Neuronal stem cell (in vitro differentiated cells): ENCODE results near the gene SFXN5.

Source experiments
- DNase-seq: peaks from one replicate; pipeline ENCODE4 v3.0.0-alpha.2; 2013; ENCODE audit warnings: low spot score
- H2AFZ ChIP-seq: one replicate; pipeline ENCODE4 v1.6.1; 2013; ENCODE audit warnings: mild to moderate bottlenecking, low read length, inconsistent platforms
- H2AK5ac ChIP-seq: 2 replicates; pipeline ENCODE4 v1.6.1; 2013; ENCODE audit warnings: low read depth, mild to moderate bottlenecking, inconsistent platforms, low read length, moderate library complexity, mixed read lengths
- H2BK120ac ChIP-seq: 2 replicates; pipeline ENCODE4 v1.6.1; 2013; ENCODE audit warnings: low read depth, mild to moderate bottlenecking, inconsistent platforms, low read length, moderate library complexity, mixed read lengths
- H2BK12ac ChIP-seq: one replicate; pipeline ENCODE4 v1.6.1; 2013; ENCODE audit warnings: low read length, inconsistent platforms
- H2BK15ac ChIP-seq: 2 replicates; pipeline ENCODE4 v1.6.1; 2013; ENCODE audit warnings: mild to moderate bottlenecking, low read length, inconsistent platforms, mixed read lengths
- H2BK5ac ChIP-seq: one replicate; pipeline ENCODE4 v1.6.1; 2013; ENCODE audit warnings: inconsistent platforms, mild to moderate bottlenecking, low read length, moderate library complexity
- H3K14ac ChIP-seq: one replicate; pipeline ENCODE4 v1.6.1; 2013; ENCODE audit warnings: low read length, inconsistent platforms
- H3K18ac ChIP-seq: 2 replicates; pipeline ENCODE4 v1.6.1; 2013; ENCODE audit warnings: low read length, inconsistent platforms
- H3K23ac ChIP-seq: 2 replicates; pipeline ENCODE4 v1.6.1; 2013; ENCODE audit warnings: low read depth, mild to moderate bottlenecking, mixed read lengths, low read length, inconsistent platforms; ENCODE audit not compliant: poor library complexity
- H3K27ac ChIP-seq: replicated peaks from 3 replicates; pipeline ENCODE4 v1.5.1; 2013; ENCODE audit warnings: low read length, inconsistent platforms
- H3K27me3 ChIP-seq, 3 experiments: 2 replicates each; pipeline ENCODE4 v1.6.1; 2013; ENCODE audit warnings: low read length in 3 of 3, mild to moderate bottlenecking in 2 of 3, inconsistent platforms in 1 of 3, low read depth in 1 of 3, mixed read lengths in 1 of 3, moderate library complexity in 1 of 3; ENCODE audit not compliant: control insufficient read depth in 3 of 3, insufficient read depth in 3 of 3
- H3K36me3 ChIP-seq, 2 donors: replicated peaks in 1 of 2; 2 replicates each; pipeline ENCODE4 v1.6.1; 2013; ENCODE audit warnings: low read length in 2 of 2; ENCODE audit not compliant: control insufficient read depth in 2 of 2, insufficient read depth in 2 of 2
- H3K4ac ChIP-seq: 2 replicates; pipeline ENCODE4 v1.6.1; 2013; ENCODE audit warnings: inconsistent platforms, mild to moderate bottlenecking, low read length, moderate library complexity
- H3K4me1 ChIP-seq, 2 donors: 1 replicate in 1 of 2; 2 replicates in 1 of 2; pipeline ENCODE4 v1.6.1; 2013; ENCODE audit warnings: low read length in 2 of 2, low read depth in 1 of 2; ENCODE audit not compliant: control insufficient read depth in 2 of 2, insufficient read depth in 1 of 2
- H3K4me2 ChIP-seq: one replicate; pipeline ENCODE4 v1.6.1; 2013; ENCODE audit warnings: mild to moderate bottlenecking, low read length, inconsistent platforms; ENCODE audit not compliant: insufficient read depth, poor library complexity, severe bottlenecking
- H3K4me3 ChIP-seq, 2 donors: 2 replicates each; pipeline ENCODE4 v1.5.1; 2013; ENCODE audit warnings: low read length in 2 of 2, mild to moderate bottlenecking in 2 of 2, inconsistent platforms in 1 of 2, moderate library complexity in 1 of 2
- H3K79me1 ChIP-seq: one replicate; pipeline ENCODE4 v1.6.1; 2013; ENCODE audit warnings: low read depth, mild to moderate bottlenecking, inconsistent platforms, low read length, moderate library complexity
- H3K9ac ChIP-seq: one replicate; pipeline ENCODE4 v1.6.1; 2013; ENCODE audit warnings: mild to moderate bottlenecking, low read depth, low read length, inconsistent platforms; ENCODE audit not compliant: poor library complexity
- H3K9me3 ChIP-seq, 2 donors: replicated peaks in 1 of 2; 2 replicates each; pipeline versions ENCODE3 to v1.6.1; 2013; ENCODE audit warnings: low read length in 2 of 2, mild to moderate bottlenecking in 2 of 2, inconsistent platforms in 1 of 2, low read depth in 1 of 2, mixed read lengths in 1 of 2, moderate library complexity in 1 of 2; ENCODE audit not compliant: control insufficient read depth in 2 of 2, insufficient read depth in 1 of 2
- H4K8ac ChIP-seq: one replicate; pipeline ENCODE4 v1.6.1; 2013; ENCODE audit warnings: low read depth, mild to moderate bottlenecking, inconsistent platforms, low read length, moderate library complexity
- H4K91ac ChIP-seq: one replicate; pipeline ENCODE4 v1.6.1; 2013; ENCODE audit warnings: low read length, low read depth, mild to moderate bottlenecking, inconsistent platforms; ENCODE audit not compliant: poor library complexity
- WGBS, 2 donors: extraction: QIAGEN DNeasy Blood & Tissue Kit; methylation state at CpG; one replicate each; pipeline ENCODE4 v1.1.7; 2013; ENCODE audit warnings: missing lambda C conversion rate in 2 of 2, mixed read lengths in 1 of 2; ENCODE audit not compliant: insufficient read length in 2 of 2, insufficient replicate concordance in 1 of 2; ENCODE audit errors: extremely low coverage in 2 of 2; 5-methylcytosine and 5-hydroxymethylcytosine counted together

SFXN5 gene

DNA sequence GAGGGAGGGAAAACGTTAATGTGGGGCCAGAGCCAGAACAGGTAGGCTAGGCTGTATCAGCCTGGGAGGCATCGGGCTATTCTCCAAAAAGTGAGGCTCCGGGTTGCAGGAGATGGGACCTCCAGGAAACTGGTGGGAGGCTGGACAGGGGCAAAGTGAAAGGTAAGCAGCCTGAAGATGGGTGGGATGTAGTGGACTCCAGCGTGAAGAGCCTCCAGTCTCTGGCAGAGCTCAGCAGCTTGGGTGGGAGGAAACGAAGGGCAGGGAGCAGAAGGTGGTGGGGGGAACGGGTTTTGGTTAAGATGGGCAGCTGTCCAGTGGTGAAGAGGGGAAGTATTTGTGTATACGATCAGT lies 157.3 kb downstream of the SFXN5 start:
- no CpG with 5 or more reads among the region's 7 CpGs for WGBS, 2 donors
- no peaks in the 10 kb centered on the region for H3K36me3 ChIP-seq
- no peak overlapping the region for H2BK120ac ChIP-seq
- H3K79me1 ChIP-seq, result peaks cover 3% of the 10 kb centered on the region
- H2AFZ ChIP-seq, result no peak overlapping the region
- no peak overlapping the region for H2BK12ac ChIP-seq
- H3K4me2 ChIP-seq, result no peak overlapping the region
- H3K4ac ChIP-seq, result no peak overlapping the region
- H3K9ac ChIP-seq, result no peak overlapping the region
- no peak overlapping the region for H4K8ac ChIP-seq
- peak overlapping the region; percentile 77 for H2AK5ac ChIP-seq
- H3K4me1 ChIP-seq, result peaks cover 8 to 23% of the 10 kb centered on the region in 2 donors
- H3K23ac ChIP-seq, result no peak overlapping the region
- H3K4me3 ChIP-seq, result no peak overlapping the region
- H4K91ac ChIP-seq, result no peak overlapping the region
- DNase-seq, result no peak
- no peak overlapping the region for H3K27ac ChIP-seq
- H3K9me3 ChIP-seq, result no peaks in the 10 kb centered on the region
- H3K18ac ChIP-seq, result peak overlapping the region; percentile 78
- H2BK15ac ChIP-seq, result no peak overlapping the region
- no peak overlapping the region for H2BK5ac ChIP-seq
- peak overlapping the region; percentile 82 for H3K14ac ChIP-seq
- peaks cover 7 to 98% (median 64%) of the 10 kb centered on the region in 3 experiments for H3K27me3 ChIP-seq

DNA sequence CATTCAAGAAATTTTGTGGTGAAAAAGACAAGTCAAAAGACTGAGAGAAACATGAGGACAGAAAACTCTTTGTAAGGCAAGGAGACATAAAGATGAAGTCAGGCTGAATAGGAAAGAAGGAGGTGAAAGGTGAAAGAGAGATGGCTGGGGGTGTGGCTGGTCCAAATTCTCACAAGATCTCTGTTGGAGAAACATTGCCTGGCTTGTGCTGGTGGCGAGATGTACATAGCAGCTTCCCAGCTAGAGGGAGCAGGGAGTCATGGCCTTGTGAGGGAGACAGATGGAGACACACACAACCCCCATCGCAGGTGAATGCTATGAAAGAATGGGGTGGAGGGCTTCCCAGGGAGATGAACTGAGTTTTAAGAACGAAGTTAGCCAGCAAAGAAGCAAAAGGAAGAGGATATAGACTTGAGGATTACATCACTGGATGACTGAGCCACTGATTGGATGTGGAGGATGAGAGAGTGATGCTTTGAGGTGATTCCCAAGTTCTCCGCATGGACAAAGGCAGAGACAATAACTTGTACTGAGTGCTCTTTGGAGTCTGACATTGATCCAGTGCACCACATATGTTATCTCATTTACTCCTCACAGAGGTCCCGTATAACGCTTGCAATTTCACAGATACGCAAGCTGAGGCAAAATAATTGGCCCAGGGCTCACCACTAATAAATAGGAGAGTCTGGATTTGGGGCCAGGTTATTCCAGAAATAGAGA lies 157.9 kb downstream of the SFXN5 start:
- WGBS, 2 donors, result no CpG with 5 or more reads among the region's 7 CpGs
- Histone ChIP-seq H2BK12ac (no peak overlapping the region), H4K91ac (no peak overlapping the region), H3K36me3 (no peaks in the 10 kb centered on the region), H3K27ac (no peak overlapping the region), H3K9me3 (no peaks in the 10 kb centered on the region), H3K4ac (no peak overlapping the region), H3K27me3 (peaks cover 5 to 96% (median 58%) of the 10 kb centered on the region in 3 experiments), H3K79me1 (peaks cover 3% of the 10 kb centered on the region), H3K18ac (peak overlapping the region; percentile 78), H3K9ac (no peak overlapping the region), H4K8ac (no peak overlapping the region), H3K23ac (no peak overlapping the region), H3K4me3 (no peak overlapping the region), H2AK5ac (peak overlapping the region; percentile 77), H3K4me1 (peaks cover 6 to 23% of the 10 kb centered on the region in 2 donors), H2BK15ac (no peak overlapping the region), H3K4me2 (no peak overlapping the region), H2AFZ (no peak overlapping the region), H2BK120ac (no peak overlapping the region), H3K14ac (no peak overlapping the region), H2BK5ac (no peak overlapping the region)
- DNase-seq, result no peak

DNA sequence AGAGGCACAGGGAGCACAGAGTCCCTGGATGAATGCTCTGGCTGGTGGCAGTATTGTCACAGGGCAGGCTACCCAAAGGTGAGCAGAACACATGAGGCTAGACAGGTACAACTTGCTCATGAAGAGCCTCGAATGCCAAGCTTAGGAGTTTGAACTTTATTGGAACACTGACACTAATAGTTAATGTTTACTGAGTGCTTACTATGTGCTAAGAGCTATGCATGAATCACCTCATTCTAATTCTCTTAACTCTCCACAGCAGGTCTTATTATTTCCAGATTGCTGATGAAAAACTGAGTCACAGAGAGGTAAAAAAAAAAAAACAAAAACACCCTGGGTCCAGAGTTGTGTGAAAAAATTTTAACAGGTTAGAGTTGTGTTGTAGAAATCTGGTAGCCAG lies 160.3 kb downstream of the SFXN5 start:
- Histone ChIP-seq H4K8ac (no peak overlapping the region), H3K9me3 (peaks cover under 1% of the 10 kb centered on the region in 2 donors), H3K4ac (no peak overlapping the region), H3K14ac (no peak overlapping the region), H2BK15ac (no peak overlapping the region), H2AK5ac (no peak overlapping the region), H3K9ac (no peak overlapping the region), H4K91ac (no peak overlapping the region), H3K27ac (no peak overlapping the region), H3K79me1 (no peaks in the 10 kb centered on the region), H3K27me3 (peaks cover 0 to 87% (median 40%) of the 10 kb centered on the region in 3 experiments), H2AFZ (no peak overlapping the region), H3K23ac (no peak overlapping the region), H2BK5ac (no peak overlapping the region), H2BK12ac (no peak overlapping the region), H3K4me3 (peak overlapping the region in 1 of 2 donors; percentile 30), H2BK120ac (no peak overlapping the region), H3K4me1 (peaks cover under 1 to 18% of the 10 kb centered on the region in 2 donors), H3K18ac (no peak overlapping the region), H3K4me2 (no peak overlapping the region), H3K36me3 (no peaks in the 10 kb centered on the region)
- WGBS, 2 donors, result no CpG with 5 or more reads among the region's 1 CpG
- DNase-seq, result no peak

DNA sequence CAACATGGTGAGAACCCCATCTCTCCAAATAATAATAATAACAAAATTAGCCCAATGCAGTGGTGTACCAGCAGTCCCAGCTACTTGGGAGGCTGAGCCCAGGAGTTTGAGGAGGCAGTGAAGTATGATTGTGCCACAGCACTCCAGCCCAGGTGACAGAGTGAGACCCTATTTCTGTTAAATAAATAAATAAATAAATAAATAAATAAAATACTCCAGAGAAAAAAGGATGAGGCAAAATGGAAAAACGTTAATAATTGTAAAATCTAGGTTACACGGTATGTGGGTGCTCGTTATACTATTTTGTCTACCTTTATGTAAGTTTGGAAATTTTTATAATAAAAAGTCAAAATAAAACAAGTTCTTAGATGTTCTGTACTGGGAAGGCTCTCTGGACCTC lies 162.8 kb downstream of the SFXN5 start:
- H4K91ac ChIP-seq, result no peak overlapping the region
- H2BK15ac ChIP-seq, result no peak overlapping the region
- H3K23ac ChIP-seq, result no peak overlapping the region
- no peak overlapping the region for H2AK5ac ChIP-seq
- DNase-seq, result no peak
- no peak overlapping the region for H2AFZ ChIP-seq
- H3K4me2 ChIP-seq, result no peak overlapping the region
- no peak overlapping the region for H4K8ac ChIP-seq
- no peak overlapping the region for H2BK120ac ChIP-seq
- H3K9me3 ChIP-seq, result peaks cover 2 to 6% of the 10 kb centered on the region in 2 donors
- H2BK5ac ChIP-seq, result no peak overlapping the region
- H3K27ac ChIP-seq, result no peak overlapping the region
- H3K79me1 ChIP-seq, result no peaks in the 10 kb centered on the region
- H3K4ac ChIP-seq, result no peak overlapping the region
- H3K14ac ChIP-seq, result no peak overlapping the region
- H3K4me3 ChIP-seq, result no peak overlapping the region
- H3K36me3 ChIP-seq, result no peaks in the 10 kb centered on the region
- H2BK12ac ChIP-seq, result no peak overlapping the region
- H3K4me1 ChIP-seq, result peaks cover 0 to 3% of the 10 kb centered on the region in 2 donors
- H3K18ac ChIP-seq, result no peak overlapping the region
- peaks cover 0 to 83% (median 18%) of the 10 kb centered on the region in 3 experiments for H3K27me3 ChIP-seq
- no CpG with 5 or more reads among the region's 3 CpGs for WGBS, 2 donors
- H3K9ac ChIP-seq, result no peak overlapping the region
